CD4-positive, alpha-beta T cell treated with Interleukin-6 for 4 hours (primary cell): Measurements from ENCODE around the gene MAPK7.

Source experiments
- DNase-seq: peaks from one replicate; pipeline ENCODE4 v3.0.0-alpha.2; 2020; ENCODE audit warnings: mixed read lengths

MAPK7 gene

GRCh38 chr17:19381741-19382444 lies 3.6 kb downstream of the MAPK7 start:
- DNase-seq: no peak

- no peak for DNase-seq
Observed at GRCh38 chr17:19382531-19383444, 4.5 kb downstream of the MAPK7 start.

- DNase-seq: no peak
Observed at GRCh38 chr17:19383681-19384470, 5.6 kb downstream of the MAPK7 start.

- DNase-seq: no peak
Observed at GRCh38 chr17:19384723-19385391, 6.6 kb downstream of the MAPK7 start.

GRCh38 chr17:19385521-19385983 lies 7.3 kb downstream of the MAPK7 start:
- no peak for DNase-seq

- DNase-seq: no peak
Observed at GRCh38 chr17:19386051-19386929, 8.0 kb downstream of the MAPK7 start.

GRCh38 chr17:19386974-19387920 lies 8.9 kb downstream of the MAPK7 start, which contains the start of gene MFAP4:
TSS of gene MFAP4 (minus strand) at chr17:19387190. CDS start at chr17:19387155, 35 bp downstream.
- no peak for DNase-seq

- no peak for DNase-seq
Observed at GRCh38 chr17:19387921-19388521, 9.7 kb downstream of the MAPK7 start.

GRCh38 chr17:19388791-19389785 lies 10.8 kb downstream of the MAPK7 start:
- no peak for DNase-seq

GRCh38 chr17:19390951-19391350 lies 12.7 kb downstream of the MAPK7 start:
- DNase-seq: no peak

GRCh38 chr17:19391432-19391831 lies 13.1 kb downstream of the MAPK7 start:
- DNase-seq: no peak

GRCh38 chr17:19392303-19392702 lies 14.0 kb downstream of the MAPK7 start:
- DNase-seq: no peak

- DNase-seq: no peak
Observed at GRCh38 chr17:19397556-19398041, 19.3 kb downstream of the MAPK7 start.

GRCh38 chr17:19398301-19399181 lies 20.2 kb downstream of the MAPK7 start:
- DNase-seq: no peak

GRCh38 chr17:19399750-19400450 lies 21.6 kb downstream of the MAPK7 start:
- DNase-seq: no peak

- no peak for DNase-seq
Observed at GRCh38 chr17:19401321-19402010, 23.2 kb downstream of the MAPK7 start.
